Jurkat, Clone E6-1 (cell line): ENCODE results near the gene SLC26A8.
A peak's percentile ranks its signal among the peaks of the same experiment; 100 is the strongest.
"Not testable (repeated sequence)": the region's sequence is repeated elsewhere in the genome, so short reads cannot be mapped to it uniquely, and the experiment has no call there.

Experiments used
- DNase-seq: peaks from one replicate; pipeline ENCODE4 v3.0.0-alpha.2; 2011; ENCODE audit warnings: low read depth, low spot score
- H3K4me3 ChIP-seq: 2 replicates; pipeline ENCODE4 v1.5.1; 2011; ENCODE audit warnings: mild to moderate bottlenecking, low read length, control low read depth, moderate library complexity

SLC26A8 gene

GRCh38 chr6:35925961-35926360, 98.5 kb downstream of the SLC26A8 start:
- DNase-seq, result no peak
- no peak overlapping the region for H3K4me3 ChIP-seq

- H3K4me3 ChIP-seq, result no peak overlapping the region
- DNase-seq, result no peak
Observed at GRCh38 chr6:35924146-35924545, 100.3 kb downstream of the SLC26A8 start.

- DNase-seq, result no peak
- H3K4me3 ChIP-seq, result peak overlapping the region; percentile 80
Observed at GRCh38 chr6:35922139-35922554, 102.3 kb downstream of the SLC26A8 start.

GRCh38 chr6:35920793-35921732, 103.4 kb downstream of the SLC26A8 start, which contains the start of gene SRPK1:
TSS of gene SRPK1 (minus strand) at chr6:35921098. CDS start at chr6:35921056, 42 bp downstream.
- H3K4me3 ChIP-seq, result peak within 1 kb of the TSS; percentile 80
- DNase-seq, result peak; percentile 84

GRCh38 chr6:35919827-35920751, 104.4 kb downstream of the SLC26A8 start:
- DNase-seq, result peak; percentile 37

GRCh38 chr6:35919085-35919826, 105.2 kb downstream of the SLC26A8 start:
- no peak for DNase-seq
- peak overlapping the region; percentile 80 for H3K4me3 ChIP-seq

More at GRCh38 chr6:35919827-35920751, 104.4 kb downstream of the SLC26A8 start:
- peak overlapping the region; percentile 80 for H3K4me3 ChIP-seq

- not testable (repeated sequence) for DNase-seq, H3K4me3 ChIP-seq
Observed at GRCh38 chr6:35916893-35917292, 107.5 kb downstream of the SLC26A8 start.

GRCh38 chr6:35916056-35916455, 108.4 kb downstream of the SLC26A8 start:
- H3K4me3 ChIP-seq, result no peak overlapping the region
- no peak for DNase-seq

- no peak overlapping the region for H3K4me3 ChIP-seq
- no peak for DNase-seq
Observed at GRCh38 chr6:35914536-35914935, 109.9 kb downstream of the SLC26A8 start.

- DNase-seq, result no peak
Observed at GRCh38 chr6:35911871-35912653, 112.4 kb downstream of the SLC26A8 start.

GRCh38 chr6:35909571-35909970, 114.9 kb downstream of the SLC26A8 start:
- DNase-seq, H3K4me3 ChIP-seq: not testable (repeated sequence)

More at GRCh38 chr6:35911871-35912653, 112.4 kb downstream of the SLC26A8 start:
- H3K4me3 ChIP-seq, result no peak overlapping the region

- not testable (repeated sequence) for DNase-seq, H3K4me3 ChIP-seq
Observed at GRCh38 chr6:35908753-35909401, 115.6 kb downstream of the SLC26A8 start.

- no peak for DNase-seq
- H3K4me3 ChIP-seq, result no peak overlapping the region
Observed at GRCh38 chr6:35907750-35908149, 116.7 kb downstream of the SLC26A8 start.

- no peak overlapping the region for H3K4me3 ChIP-seq
- DNase-seq, result no peak
Observed at GRCh38 chr6:35906499-35906846, 118.0 kb downstream of the SLC26A8 start.

GRCh38 chr6:35905841-35906498, 118.5 kb downstream of the SLC26A8 start:
- no peak for DNase-seq
- H3K4me3 ChIP-seq, result no peak overlapping the region

- no peak overlapping the region for H3K4me3 ChIP-seq
- no peak for DNase-seq
Observed at GRCh38 chr6:35905141-35905785, 119.2 kb downstream of the SLC26A8 start.

GRCh38 chr6:35903679-35904078, 120.8 kb downstream of the SLC26A8 start:
- no peak overlapping the region for H3K4me3 ChIP-seq

More at GRCh38 chr6:35903679-35904078, 120.8 kb downstream of the SLC26A8 start:
- DNase-seq, result no peak
